ENCODE data around the gene SLC2A10.
A peak's percentile ranks its signal among the peaks of the same experiment; 100 is the strongest.

The SLC2A10 gene

DNA sequence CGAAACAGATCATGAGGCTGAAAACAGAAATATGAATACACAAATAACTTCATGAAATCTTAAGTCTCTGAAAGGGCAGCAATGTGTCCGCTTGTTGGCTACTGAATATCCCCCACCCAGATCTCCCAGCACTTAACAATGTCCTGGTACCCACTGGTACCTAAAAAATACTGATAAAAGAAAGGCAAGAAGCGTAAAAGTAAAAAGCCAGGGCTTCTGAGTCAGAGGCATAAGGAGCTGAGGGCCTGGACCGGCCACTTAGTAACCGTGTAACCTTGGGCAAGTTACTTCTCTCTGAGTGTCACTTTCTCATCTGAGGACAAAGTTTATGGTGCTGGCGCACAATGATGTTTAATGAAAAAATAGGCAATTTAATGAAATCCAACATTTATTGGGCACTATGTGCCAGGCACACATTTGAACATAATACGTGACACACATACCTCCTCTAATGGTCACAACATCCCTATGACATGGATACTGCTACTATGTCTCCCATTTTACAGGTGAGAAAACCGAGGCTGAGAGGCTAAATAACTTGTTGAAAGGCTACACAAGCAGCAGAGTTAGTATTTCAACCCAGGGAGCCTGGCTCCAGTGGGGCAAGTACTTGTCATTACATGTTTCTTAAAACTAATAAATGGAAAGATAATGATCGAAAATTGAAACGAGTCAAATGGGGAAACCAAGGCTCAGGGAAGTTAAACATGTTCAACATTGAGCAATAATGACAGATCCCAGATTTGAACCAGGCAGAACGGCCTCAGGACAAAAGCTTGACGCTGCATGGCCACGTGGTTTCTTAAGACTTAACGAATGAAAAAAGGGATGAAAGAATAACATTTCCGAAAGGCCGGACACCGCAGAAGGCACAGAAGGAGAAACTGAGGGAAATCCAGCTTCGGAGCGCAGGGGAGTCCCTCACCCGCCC, 21.0 kb upstream of the SLC2A10 start:
- ATAC-seq, result no peak

DNA sequence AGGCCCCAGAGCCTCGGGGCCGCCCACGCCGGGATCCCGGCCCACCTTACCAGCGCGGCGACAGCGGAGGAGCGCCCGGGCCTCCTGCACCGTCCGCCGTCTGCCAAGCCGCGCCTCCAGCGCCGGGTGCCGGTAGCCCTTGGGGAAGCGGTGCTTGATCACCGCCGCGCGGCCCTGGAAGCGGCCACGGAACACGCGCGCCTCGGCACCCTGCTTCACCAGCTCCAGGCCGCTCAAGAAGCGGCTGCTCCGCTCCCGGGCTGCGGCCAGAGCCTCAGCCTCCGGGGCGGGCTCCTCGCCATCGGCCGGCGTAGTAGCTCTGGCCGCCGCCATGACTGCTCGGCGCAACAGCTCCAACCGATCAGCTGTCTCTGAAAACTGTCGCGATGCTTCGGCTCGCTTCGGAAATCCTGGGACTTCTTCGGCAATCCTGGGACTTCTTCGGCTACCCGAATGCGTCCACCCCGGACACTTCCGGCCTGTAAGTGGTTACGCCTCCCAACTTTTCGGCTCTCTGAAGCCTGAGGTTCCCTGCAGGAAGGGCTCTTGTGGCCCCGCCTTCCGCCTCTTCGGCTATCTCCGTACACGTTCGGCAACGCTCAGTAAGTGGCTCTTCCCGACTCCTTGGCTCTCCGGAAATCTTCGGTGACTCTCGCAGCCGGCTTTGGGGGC, 20.2 kb upstream of the SLC2A10 start, which contains the start of gene TP53RK:
TSS of gene TP53RK (minus strand) at position 363 of the 672 bp plus-strand sequence. CDS start at position 333, 30 bp downstream.
- TF ChIP-seq ZNF565 (CRISPR knock-in tag; conservative IDR thresholded peaks at IDR 0.05; ENCODE audit: low read depth) (no peak), ZFP3 (CRISPR knock-in tag; IDR thresholded peaks at IDR 0.05) (peak; percentile 24; the same call in 1 of the 2 replicates), TOX (CRISPR knock-in tag; IDR thresholded peaks at IDR 0.05; ENCODE audit: borderline replicate concordance) (no peak), ZFP30 (CRISPR knock-in tag; IDR thresholded peaks at IDR 0.05) (no peak), GLIS3 (CRISPR knock-in tag; IDR thresholded peaks at IDR 0.05) (no peak)
- peak; percentile 98 for ATAC-seq

More for the DNA sequence above, 21.0 kb upstream of the SLC2A10 start:
- no peak for TF ChIP-seq CSDC2 (CRISPR knock-in tag; IDR thresholded peaks at IDR 0.05)
- TF ChIP-seq BACH2 (CRISPR knock-in tag; IDR thresholded peaks at IDR 0.05; ENCODE audit: borderline replicate concordance), result no peak
- no peak for TF ChIP-seq SNAI2 (CRISPR knock-in tag; IDR thresholded peaks at IDR 0.05)
- TF ChIP-seq PPARA (CRISPR knock-in tag; IDR thresholded peaks at IDR 0.05; ENCODE audit: borderline replicate concordance), result no peak
- TF ChIP-seq ESRRG (CRISPR knock-in tag; IDR thresholded peaks at IDR 0.05), result no peak
- TF ChIP-seq, protein P1, sequence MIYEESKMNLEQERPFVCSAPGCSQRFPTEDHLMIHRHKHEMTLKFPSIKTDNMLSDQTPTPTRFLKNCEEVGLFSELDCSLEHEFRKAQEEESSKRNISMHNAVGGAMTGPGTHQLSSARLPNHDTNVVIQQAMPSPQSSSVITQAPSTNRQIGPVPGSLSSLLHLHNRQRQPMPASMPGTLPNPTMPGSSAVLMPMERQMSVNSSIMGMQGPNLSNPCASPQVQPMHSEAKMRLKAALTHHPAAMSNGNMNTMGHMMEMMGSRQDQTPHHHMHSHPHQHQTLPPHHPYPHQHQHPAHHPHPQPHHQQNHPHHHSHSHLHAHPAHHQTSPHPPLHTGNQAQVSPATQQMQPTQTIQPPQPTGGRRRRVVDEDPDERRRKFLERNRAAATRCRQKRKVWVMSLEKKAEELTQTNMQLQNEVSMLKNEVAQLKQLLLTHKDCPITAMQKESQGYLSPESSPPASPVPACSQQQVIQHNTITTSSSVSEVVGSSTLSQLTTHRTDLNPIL (CRISPR knock-in tag; IDR thresholded peaks at IDR 0.05; ENCODE audit: low read depth), result no peak
- TF ChIP-seq ZNF565 (CRISPR knock-in tag; conservative IDR thresholded peaks at IDR 0.05; ENCODE audit: low read depth), result no peak
- no peak for TF ChIP-seq ZC3H10 (CRISPR knock-in tag; IDR thresholded peaks at IDR 0.05)
- no peak for TF ChIP-seq ZNF8 (CRISPR knock-in tag; IDR thresholded peaks at IDR 0.05)
- TF ChIP-seq, protein P2, sequence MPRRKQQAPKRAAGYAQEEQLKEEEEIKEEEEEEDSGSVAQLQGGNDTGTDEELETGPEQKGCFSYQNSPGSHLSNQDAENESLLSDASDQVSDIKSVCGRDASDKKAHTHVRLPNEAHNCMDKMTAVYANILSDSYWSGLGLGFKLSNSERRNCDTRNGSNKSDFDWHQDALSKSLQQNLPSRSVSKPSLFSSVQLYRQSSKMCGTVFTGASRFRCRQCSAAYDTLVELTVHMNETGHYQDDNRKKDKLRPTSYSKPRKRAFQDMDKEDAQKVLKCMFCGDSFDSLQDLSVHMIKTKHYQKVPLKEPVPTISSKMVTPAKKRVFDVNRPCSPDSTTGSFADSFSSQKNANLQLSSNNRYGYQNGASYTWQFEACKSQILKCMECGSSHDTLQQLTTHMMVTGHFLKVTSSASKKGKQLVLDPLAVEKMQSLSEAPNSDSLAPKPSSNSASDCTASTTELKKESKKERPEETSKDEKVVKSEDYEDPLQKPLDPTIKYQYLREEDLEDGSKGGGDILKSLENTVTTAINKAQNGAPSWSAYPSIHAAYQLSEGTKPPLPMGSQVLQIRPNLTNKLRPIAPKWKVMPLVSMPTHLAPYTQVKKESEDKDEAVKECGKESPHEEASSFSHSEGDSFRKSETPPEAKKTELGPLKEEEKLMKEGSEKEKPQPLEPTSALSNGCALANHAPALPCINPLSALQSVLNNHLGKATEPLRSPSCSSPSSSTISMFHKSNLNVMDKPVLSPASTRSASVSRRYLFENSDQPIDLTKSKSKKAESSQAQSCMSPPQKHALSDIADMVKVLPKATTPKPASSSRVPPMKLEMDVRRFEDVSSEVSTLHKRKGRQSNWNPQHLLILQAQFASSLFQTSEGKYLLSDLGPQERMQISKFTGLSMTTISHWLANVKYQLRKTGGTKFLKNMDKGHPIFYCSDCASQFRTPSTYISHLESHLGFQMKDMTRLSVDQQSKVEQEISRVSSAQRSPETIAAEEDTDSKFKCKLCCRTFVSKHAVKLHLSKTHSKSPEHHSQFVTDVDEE (CRISPR knock-in tag; IDR thresholded peaks at IDR 0.05), result no peak
- TF ChIP-seq ZNF70 (CRISPR knock-in tag; IDR thresholded peaks at IDR 0.05), result no peak
- TF ChIP-seq ZFP3 (CRISPR knock-in tag; IDR thresholded peaks at IDR 0.05), result no peak
- TF ChIP-seq GLIS3 (CRISPR knock-in tag; IDR thresholded peaks at IDR 0.05), result no peak
- TF ChIP-seq, protein P3, sequence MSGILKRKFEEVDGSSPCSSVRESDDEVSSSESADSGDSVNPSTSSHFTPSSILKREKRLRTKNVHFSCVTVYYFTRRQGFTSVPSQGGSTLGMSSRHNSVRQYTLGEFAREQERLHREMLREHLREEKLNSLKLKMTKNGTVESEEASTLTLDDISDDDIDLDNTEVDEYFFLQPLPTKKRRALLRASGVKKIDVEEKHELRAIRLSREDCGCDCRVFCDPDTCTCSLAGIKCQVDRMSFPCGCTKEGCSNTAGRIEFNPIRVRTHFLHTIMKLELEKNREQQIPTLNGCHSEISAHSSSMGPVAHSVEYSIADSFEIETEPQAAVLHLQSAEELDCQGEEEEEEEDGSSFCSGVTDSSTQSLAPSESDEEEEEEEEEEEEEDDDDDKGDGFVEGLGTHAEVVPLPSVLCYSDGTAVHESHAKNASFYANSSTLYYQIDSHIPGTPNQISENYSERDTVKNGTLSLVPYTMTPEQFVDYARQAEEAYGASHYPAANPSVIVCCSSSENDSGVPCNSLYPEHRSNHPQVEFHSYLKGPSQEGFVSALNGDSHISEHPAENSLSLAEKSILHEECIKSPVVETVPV (CRISPR knock-in tag; IDR thresholded peaks at IDR 0.05), result no peak
- TF ChIP-seq TOX (CRISPR knock-in tag; IDR thresholded peaks at IDR 0.05; ENCODE audit: borderline replicate concordance), result no peak
- TF ChIP-seq, protein P4, sequence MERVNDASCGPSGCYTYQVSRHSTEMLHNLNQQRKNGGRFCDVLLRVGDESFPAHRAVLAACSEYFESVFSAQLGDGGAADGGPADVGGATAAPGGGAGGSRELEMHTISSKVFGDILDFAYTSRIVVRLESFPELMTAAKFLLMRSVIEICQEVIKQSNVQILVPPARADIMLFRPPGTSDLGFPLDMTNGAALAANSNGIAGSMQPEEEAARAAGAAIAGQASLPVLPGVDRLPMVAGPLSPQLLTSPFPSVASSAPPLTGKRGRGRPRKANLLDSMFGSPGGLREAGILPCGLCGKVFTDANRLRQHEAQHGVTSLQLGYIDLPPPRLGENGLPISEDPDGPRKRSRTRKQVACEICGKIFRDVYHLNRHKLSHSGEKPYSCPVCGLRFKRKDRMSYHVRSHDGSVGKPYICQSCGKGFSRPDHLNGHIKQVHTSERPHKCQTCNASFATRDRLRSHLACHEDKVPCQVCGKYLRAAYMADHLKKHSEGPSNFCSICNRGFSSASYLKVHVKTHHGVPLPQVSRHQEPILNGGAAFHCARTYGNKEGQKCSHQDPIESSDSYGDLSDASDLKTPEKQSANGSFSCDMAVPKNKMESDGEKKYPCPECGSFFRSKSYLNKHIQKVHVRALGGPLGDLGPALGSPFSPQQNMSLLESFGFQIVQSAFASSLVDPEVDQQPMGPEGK (CRISPR knock-in tag; IDR thresholded peaks at IDR 0.05; ENCODE audit: borderline replicate concordance), result no peak
- no peak for TF ChIP-seq ARNTL (CRISPR knock-in tag; IDR thresholded peaks at IDR 0.05; ENCODE audit: borderline replicate concordance, low read depth)
- no peak for TF ChIP-seq OSR1 (CRISPR knock-in tag; IDR thresholded peaks at IDR 0.05)
- TF ChIP-seq ZFP30 (CRISPR knock-in tag; IDR thresholded peaks at IDR 0.05), result no peak
- TF ChIP-seq RARB (CRISPR knock-in tag; IDR thresholded peaks at IDR 0.05), result no peak

DNA sequence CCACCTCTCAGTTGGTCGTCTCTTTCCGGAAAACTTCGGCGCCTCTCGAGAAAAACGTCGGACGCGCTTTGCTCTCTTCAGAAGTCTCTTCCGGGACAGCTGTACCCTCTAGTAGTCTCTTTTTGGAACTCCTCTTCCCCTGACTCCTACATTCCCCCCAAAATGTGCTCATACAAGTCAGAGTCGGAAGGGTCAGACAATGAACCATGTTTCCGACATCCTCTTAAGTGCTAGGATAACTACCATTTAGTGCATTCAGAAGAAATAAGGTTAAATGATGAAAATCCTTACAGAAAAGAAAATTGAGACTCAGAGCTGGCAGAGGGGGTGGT, 19.7 kb upstream of the SLC2A10 start:
- ATAC-seq, result no peak
- TF ChIP-seq, protein P4 (CRISPR knock-in tag; IDR thresholded peaks at IDR 0.05; ENCODE audit: borderline replicate concordance), result no peak
- TF ChIP-seq OSR1 (CRISPR knock-in tag; IDR thresholded peaks at IDR 0.05) (no peak), ZNF565 (CRISPR knock-in tag; conservative IDR thresholded peaks at IDR 0.05; ENCODE audit: low read depth) (no peak), TOX (CRISPR knock-in tag; IDR thresholded peaks at IDR 0.05; ENCODE audit: borderline replicate concordance) (no peak), ESRRG (CRISPR knock-in tag; IDR thresholded peaks at IDR 0.05) (no peak), ISL1 (CRISPR knock-in tag; IDR thresholded peaks at IDR 0.05) (no peak), ZFP3 (CRISPR knock-in tag; IDR thresholded peaks at IDR 0.05) (no peak), ZC3H10 (CRISPR knock-in tag; IDR thresholded peaks at IDR 0.05) (no peak)
- TF ChIP-seq, protein P2 (CRISPR knock-in tag; IDR thresholded peaks at IDR 0.05), result no peak

Data from SK-N-SH treated with all-trans-retinoic acid at 6 μM for 48 hours (cell line).